SK-N-MC (cell line): ENCODE data around the gene OR8J3.

Source experiments
- EZH2 ChIP-seq: fragments of 200-600 bp; sonication (generic); IDR thresholded peaks from one replicate; pipeline ENCODE4 v1.6.1; 2017; ENCODE audit warnings: antibody characterized with exemption
- FOXP2 ChIP-seq: optimal IDR thresholded peaks from 2 replicates; pipeline ENCODE3; 2011; ENCODE audit warnings: mild to moderate bottlenecking, moderate library complexity; ENCODE audit not compliant: insufficient read depth; ENCODE audit errors: extremely low read length, control extremely low read depth
- POLR2AphosphoS5 ChIP-seq: IDR thresholded peaks from 2 replicates; pipeline ENCODE4 v1.6.1; 2012; ENCODE audit warnings: mild to moderate bottlenecking, low read depth, low read length, borderline replicate concordance

GRCh38 chr11:56172256-56172830, 32.3 kb upstream of the OR8J3 start:
- TF ChIP-seq EZH2 (no peak), POLR2AphosphoS5 (no peak), FOXP2 (no peak)
